Spleen (tissue), 7 donors: ENCODE data around the gene RAD51B.

Experiments used
- POLR2AphosphoS5 ChIP-seq, 3 donors: sonication (generic); formaldehyde crosslinking; IDR thresholded peaks; one replicate each; pipeline ENCODE4 v1.5.1; 2017; ENCODE audit warnings: antibody characterized with exemption in 3 of 3
- TF ChIP-seq, protein P1 (sequence below), 11 experiments: fragments of 200-600 bp in 7 of 11; fragments of 450-650 bp in 4 of 11; sonication (generic) in 4 of 11; IDR thresholded peaks in 8 of 11; conservative IDR thresholded peaks in 3 of 11; 1 replicate in 7 of 11; 2 replicates in 4 of 11; pipeline versions ENCODE4 v1.4.0 to v1.8.0; 2016 to 2021; ENCODE audit warnings: antibody characterized with exemption in 11 of 11, inconsistent platforms in 4 of 11, mild to moderate bottlenecking in 1 of 11
- donor health status: DM: no; HTN: no; CAD: no; lungs with moderate emphysema.
- donor health status: DM: no; HTN: no; CAD: no.
- donor health status: DM: no; HTN: no; CAD: no.

DNA sequence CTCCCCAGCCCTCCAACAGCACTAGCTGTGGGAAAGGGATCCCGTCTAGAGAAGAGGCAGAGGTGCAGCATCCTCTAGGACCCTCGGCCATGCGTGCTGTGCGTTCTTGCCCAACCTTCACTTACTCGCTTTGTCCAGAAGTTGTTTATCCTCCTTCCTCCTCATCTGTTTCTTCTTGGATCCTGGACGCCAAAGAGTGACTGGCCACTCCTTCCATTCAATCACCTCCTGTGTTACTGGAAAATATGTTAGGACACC lies 832.8 kb downstream of the RAD51B start:
- TF ChIP-seq, protein P1, sequence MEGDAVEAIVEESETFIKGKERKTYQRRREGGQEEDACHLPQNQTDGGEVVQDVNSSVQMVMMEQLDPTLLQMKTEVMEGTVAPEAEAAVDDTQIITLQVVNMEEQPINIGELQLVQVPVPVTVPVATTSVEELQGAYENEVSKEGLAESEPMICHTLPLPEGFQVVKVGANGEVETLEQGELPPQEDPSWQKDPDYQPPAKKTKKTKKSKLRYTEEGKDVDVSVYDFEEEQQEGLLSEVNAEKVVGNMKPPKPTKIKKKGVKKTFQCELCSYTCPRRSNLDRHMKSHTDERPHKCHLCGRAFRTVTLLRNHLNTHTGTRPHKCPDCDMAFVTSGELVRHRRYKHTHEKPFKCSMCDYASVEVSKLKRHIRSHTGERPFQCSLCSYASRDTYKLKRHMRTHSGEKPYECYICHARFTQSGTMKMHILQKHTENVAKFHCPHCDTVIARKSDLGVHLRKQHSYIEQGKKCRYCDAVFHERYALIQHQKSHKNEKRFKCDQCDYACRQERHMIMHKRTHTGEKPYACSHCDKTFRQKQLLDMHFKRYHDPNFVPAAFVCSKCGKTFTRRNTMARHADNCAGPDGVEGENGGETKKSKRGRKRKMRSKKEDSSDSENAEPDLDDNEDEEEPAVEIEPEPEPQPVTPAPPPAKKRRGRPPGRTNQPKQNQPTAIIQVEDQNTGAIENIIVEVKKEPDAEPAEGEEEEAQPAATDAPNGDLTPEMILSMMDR (IDR thresholded peaks at IDR 0.05 in 8 of 11, conservative IDR thresholded peaks at IDR 0.05 in 3 of 11), result no peak
- TF ChIP-seq POLR2AphosphoS5 (IDR thresholded peaks at IDR 0.05), result no peak
